ENCODE measurements around the gene SMIM26.

DNA sequence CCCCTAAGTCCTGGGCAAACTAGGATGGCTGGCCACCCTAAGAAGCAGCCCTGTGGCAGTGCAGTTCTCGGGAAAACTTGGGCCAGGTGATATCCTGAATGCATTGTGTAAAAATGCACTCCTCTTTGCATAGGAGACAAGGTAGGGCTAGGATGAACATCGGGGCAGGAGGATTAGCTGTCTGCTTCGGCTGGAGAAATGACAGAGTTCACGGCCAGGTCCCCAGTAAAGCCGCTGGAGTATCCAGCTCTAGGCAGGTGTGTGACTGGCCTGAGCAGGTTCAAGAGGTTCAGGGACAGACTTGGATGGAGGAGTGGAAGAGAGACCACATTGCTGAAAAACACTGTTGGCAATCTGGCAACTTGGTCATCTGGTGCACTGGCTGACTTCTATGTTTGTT lies 47.0 kb downstream of the SMIM26 start:
- no peak for TF ChIP-seq POLR2A (IDR thresholded peaks at IDR 0.05; ENCODE audit: low read depth, low read length)
- TF ChIP-seq POLR2AphosphoS5 (IDR thresholded peaks at IDR 0.05; ENCODE audit: low read depth, low read length), result no peak

All from GM12891 (cell line).